ENCODE results near the gene ROR2.

Gene ROR2

DNA sequence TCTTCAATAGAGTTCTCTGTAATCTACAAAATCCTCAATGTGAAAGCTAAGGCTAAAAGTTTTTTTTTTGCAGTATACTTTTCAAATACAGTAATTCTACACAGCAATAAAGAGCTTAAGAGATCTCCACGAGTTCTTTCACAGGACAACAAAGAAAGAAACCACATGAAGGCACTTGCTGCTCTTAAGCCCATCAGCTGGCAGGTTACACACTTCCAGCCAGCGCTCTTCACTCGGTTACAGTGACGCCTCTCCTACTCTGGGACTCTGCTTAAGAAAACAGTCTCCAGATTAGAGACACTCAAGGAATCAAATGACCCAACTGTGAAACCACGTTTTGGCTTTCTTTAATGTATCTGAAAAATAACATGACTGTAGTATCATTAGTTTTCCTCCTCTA, 85.0 kb downstream of the ROR2 start:
- DNase-seq: no peak

DNA sequence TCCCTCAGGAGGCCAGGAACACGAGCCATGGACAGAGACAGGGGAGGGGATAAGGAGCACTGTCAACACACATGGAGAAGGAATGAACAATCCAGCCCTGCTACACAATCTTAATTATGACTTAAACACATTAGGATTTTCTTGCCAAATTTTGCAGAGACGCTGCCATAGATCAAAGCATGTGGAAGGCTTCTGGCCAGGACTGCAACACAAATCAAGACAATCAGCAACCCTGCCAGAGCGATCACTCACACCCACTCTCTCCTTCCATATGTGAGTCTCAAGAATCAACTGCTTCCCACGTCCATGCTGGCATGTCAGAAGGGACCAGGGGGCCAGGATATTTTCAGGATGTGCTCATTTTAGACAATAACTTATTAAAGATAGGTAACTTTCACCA, 85.6 kb downstream of the ROR2 start:
- no peak for DNase-seq

DNA sequence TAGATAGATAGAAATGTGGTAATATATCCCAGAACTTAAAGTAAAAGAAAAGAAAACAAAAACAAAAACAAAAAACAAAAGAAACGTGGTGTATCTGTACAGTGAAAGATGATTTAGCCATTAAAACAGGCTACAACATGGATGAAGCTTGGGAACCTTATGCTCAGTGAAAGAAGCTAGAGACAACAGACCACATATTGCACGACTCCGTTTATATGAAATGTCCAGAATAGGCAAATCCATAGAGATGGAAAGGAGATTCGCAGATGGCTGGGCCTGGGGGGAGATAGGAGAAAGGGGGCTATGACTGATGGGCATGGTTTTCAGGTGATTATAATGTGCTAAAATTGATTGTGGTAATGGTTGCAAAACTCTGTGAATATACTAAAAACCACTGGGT, 86.6 kb downstream of the ROR2 start:
- DNase-seq: no peak

DNA sequence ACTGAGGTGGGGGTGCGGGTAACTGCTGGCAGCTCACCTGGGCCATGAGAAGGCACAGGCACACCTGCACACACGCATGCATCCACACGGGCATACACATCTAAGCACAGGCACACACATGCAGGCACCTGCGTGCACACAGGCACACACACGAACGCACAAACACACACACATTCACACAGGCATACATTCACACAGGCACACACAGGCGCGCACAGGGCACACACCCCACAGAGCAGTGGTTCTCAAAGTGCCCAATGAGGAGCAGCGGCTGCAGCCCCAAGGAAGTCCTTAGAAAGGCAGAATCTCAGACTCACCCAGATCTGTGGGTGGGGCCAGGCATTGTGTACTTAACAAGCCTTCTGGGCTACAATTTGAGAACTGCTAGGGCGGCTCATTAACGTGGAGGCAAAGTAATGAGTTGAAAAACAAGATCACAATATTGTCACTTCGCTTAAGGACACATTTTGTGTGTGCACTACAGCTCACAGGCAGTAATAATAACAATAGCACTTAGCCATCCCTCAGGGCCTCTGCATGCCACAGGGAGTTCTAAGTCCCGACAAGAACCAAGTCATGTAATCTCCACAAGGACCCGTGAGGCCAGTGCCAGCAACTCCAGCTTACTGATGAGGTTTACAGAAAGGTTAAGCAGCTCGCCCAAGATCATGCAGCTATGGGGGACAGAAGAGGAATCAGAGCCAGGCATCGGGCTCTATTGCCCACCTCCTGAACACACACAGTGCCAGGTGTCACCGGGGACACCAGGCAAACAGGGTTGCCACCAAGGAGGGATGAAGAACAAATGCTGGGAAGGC, 91.6 kb downstream of the ROR2 start:
- DNase-seq: no peak

DNA sequence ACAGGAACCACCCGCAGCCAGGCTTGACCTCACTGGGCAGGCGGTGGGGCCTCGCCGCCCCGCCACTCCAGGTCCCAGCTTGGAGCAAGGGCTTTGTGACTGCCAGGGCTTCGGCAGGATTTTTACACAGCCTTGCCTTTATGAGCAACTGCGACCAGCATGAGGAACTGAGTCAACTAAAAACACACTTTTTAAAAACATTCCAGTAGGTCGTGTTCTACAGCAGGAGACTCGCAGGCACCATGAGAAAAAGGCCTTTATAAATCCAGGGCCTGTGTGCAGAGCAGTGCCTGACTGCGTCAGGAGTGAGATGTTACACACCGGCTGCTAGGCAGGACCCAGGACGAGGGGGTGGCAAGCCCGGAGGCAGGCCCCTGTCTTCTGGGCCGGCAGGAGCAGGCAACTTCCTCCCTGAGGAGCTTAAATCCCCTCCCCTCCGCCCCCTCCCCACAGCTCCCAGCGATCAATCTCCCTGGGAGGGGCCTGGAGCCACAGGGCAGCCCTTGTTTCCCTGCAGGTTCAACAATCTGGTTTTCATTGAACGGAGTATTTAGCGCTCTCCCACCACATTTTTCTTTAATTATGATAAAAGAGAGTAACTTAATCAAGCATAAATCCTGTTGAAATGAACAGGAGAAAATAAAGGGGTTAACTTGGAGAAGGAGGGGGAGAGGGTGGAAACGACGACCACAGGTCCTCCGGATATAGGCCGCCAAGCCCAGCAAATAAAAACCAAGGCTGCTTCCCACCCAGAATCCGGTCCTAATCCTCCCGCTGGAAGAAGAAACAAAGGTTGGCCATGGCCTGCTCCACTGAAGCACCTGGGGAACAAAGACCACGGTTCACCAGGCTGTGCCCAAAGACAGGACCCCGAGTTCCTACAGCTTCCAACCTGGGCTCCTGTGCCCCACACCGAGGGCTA, 92.5 kb downstream of the ROR2 start:
- DNase-seq: no peak

DNA sequence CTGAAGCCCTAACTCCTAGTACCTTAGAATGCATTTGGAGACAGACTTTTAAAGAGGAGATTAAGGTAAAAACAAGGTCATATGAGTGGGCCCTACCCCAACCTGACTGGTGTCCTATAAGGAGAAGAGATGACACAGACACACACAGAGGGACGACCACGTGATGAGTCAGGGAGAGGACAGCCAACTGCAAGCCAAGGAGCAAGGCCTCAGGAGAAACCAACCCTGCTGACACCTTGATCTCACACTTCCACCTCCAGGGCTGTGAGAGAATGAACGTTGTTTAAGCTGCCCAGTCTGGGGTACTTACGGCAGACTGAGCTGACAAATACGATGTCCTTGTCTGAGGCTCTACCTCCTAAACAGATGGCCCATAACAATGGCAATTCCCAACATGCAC, 93.6 kb downstream of the ROR2 start:
- DNase-seq: no peak

DNA sequence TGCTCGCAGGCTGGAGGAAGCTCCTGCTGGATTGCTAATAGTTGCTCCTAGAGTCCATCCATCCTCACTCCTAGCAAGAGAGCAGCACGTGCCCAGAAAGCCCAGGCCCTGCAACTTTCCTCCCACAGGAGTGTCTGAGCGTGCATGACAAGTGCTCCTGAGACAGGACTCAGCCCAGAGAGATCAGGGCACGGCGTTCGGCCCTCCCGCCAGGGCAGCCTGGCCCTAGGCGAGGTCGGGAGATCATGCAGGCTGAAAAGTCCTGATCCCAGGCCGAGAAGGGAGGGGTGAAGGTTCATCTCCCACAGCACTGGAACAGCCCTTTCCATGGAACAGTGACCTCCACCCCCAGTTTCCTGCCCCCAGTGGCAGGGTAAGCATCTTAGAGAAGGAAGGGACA, 94.8 kb downstream of the ROR2 start:
- DNase-seq: no peak

DNA sequence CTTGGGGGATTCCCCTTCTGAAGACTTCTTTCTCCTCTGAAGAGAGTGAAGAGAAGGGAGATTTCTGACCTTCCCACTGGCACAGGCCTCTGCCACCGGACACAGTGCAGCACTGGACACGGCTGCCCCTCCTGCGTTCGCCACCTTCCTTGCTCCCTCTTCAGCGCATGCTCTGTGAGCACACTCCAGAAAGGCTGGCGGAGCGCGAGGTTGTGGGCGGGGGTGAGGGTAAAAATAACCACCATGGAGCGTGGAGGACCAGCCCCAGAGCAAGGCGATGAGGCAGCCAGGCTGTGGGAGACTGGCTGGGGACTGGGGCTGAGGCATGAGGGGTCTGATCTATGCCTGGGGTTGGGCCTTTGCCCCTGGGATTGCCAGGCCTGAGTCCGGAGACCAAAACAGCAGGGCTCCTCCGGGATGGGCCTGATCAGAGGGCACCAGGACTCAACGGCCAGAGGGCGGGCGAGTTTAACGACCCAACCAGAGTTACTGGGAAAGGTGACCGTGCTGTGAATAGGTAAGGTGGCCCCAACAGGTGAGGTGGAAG, 97.2 kb downstream of the ROR2 start:
- no peak for DNase-seq

DNA sequence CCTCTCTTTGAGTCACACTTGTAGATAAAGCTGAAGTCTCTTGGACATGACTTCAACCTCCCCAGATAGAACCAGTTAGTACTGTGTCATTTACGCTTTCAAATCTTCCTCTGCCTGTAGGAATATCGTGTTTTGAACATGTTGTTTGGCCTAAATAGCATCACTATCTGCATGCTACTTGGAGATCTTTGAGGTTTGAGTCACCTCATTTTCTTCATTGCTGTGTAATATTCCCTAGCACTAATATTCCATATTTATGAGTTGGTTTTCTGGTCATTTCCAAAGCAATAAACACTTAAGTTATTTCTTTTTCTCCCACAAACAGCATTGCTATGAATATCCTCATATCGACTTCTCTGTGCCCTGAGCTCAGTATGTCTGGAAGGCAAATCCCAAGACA, 100.3 kb downstream of the ROR2 start:
- DNase-seq: no peak

DNA sequence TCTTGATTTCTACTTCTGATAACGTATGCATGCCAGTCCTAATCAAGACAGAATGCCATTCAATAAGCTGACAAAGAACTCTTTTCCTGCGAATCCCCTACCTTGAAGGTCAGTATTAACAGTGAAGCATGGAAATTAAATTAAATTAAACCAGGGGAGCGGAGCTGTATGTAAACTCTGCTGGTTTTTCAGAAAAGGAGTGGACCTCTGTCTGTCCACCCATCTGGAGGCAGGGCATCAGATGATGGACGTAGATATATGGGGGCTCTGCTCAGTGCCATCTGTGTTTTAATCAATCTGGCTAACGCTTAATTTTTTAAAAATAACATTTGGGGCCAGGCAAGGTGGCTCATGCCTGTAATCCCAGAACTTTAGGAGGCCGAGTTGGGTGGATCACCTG, 101.9 kb downstream of the ROR2 start:
- DNase-seq: no peak

DNA sequence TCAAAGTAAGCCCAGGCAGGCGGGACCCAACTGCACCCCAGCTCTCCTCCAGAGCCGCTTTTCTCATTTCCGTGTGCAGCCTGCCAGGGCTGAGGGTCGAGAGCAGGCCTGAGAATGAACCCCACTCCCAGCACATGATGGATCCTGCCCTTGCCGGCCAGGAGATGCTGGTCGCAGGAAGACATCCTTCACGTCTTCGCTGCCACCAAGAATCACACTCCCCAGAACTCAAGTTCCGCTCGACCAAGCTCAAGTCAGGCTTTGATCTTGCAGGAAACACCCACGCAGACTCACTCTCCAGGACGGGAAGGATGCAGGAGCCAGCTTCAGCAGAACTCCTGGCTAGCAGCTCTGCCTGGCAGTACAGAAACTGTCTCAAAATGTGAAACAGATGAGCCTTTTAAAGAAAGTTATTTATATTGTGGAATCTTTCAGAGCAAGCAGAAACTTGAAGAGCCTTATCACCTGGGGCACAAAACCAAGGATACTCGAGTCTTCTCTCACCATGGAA, 102.4 kb downstream of the ROR2 start:
- no peak for DNase-seq

DNA sequence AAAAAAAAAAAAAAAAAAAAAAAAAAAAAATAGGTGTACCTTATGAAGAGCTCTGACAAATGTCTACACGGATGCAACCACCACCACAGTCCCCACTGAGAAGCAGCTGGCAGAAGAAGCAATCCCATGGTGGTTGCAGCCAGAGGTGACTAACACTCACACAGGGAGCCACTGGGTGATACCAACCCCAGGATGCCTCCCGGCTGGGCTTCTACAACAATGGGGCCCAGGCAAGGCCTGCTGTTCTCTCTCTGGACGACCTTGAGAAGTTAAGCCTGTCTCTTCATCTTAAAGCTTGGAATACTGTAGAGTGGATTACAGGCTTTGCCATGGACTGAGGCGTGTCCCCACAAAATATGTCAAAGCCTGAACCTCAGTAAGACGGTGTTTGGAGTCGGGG, 104.1 kb downstream of the ROR2 start:
- no peak for DNase-seq

DNA sequence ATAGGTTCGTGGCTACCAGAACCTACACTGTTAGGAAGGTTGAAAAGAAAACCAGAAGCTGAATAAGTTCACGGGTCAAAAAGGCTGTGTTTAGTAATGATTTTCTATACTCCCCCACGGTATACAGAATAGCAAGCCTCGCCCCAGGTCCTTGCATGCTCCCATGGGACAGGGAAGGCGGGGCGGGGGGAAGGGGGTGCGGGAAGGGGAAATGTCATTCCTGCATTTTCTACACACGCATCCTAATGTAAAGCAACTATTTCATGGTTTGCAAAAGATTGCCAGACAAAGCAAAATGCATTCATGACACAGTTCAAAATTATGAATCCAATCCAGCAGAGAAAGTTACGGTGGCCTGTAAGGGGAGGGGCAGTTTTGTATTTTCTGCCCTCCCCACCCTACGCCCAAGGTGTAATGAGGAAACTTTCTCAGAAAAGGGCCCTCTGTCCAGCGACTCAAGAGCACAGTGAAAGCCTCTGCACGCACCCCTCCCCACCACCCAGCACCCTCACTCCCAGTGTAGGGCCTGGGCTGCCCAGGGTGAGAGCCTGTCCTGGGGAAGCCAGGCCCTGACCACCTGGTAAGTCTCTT, 105.2 kb downstream of the ROR2 start:
- DNase-seq: no peak

DNA sequence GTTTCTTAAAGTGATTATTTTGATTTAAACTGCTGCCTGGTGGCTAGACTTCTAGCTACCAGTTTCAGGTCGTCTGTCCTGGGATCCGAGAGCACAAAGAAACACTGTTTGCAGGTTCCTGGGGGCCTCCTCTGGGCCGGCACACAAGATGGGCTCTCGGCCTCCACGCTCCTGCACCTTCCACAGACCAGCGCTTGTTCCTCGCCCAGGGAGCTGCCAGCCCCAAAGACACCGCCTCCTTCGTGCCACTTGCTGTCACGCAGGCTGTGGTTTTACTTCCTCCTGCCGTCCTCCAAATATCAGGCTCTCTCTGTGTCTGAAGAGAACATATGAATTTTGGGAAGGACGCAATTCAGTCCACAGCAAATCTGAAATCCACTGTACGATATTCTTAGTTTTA, 105.8 kb downstream of the ROR2 start:
- DNase-seq: no peak

DNA sequence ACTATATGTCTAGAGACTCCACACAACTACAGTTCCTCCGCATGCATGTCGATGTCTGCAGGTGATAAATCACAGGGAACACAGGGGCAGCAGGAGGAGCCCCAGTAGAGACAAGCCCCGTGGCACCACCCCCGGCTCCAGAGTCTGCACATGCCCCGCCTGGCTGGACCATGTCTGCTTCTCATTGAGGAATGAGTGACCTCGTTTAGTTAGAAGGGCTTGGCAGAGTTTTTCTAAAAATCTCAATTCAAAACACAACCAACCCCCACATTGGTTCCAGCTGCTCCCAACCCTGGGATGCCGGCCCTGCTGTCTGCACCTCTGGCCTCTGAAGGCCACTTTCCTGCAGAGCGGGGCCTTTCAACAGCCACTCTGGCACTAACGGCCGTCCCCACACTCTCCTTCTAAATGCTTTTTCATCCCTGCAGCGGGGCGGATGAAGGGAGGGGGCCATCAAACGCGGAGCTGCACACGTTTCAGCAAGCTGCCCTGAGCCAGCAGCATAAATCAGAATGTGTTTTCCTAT, 106.3 kb downstream of the ROR2 start:
- no peak for DNase-seq

DNA sequence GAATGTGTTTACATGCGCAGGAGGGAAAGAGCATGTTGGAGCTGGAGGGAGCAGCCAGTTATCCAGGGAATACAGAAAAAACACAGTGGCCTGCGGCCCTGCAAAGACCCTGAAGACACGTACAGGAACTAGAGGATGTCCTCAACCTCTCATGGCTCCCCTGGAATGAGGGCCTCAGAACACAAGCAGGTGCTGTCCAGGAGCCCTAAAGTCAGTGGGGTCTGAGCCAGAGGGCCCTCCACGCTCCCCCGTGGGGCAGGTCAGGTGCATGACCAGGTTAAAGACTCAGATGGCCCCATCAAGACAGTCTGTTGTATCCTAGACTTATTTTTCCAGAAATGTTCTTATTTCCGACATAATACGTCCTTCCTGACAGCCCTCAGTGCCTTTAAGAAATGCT, 106.9 kb downstream of the ROR2 start:
- no peak for DNase-seq

DNA sequence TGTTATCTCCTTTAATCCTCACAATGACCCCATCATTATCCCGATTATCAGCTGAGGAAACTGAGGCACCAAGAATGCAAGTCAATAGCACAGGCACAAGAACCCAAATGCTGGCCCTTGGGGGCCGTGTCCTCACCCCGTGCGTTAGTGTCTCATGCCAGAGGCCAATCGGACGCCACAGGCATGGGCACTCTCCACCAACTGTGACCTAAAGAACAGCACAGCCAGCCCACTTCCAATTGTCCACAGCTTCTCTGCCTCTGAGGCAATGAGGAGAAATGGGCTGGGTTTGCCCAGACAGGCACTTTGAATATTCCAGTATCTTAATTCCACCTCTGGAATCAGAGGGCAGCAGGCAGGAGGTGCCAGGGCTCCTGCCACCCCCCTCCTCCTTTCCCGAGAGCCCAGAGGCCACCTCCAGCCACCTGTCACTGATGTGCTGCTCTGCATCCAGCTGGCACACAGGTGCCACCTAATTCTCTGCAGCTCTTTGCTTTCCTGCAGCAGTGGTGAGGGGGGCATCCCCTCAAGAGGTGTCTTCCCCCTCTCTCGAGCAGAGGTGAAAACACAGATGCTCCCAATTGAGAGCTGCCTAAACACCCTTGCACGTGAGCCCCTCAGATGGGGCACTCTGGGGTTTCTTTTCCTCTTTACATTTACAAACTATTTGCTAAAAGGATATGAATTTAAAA, 107.5 kb downstream of the ROR2 start:
- DNase-seq: no peak

DNA sequence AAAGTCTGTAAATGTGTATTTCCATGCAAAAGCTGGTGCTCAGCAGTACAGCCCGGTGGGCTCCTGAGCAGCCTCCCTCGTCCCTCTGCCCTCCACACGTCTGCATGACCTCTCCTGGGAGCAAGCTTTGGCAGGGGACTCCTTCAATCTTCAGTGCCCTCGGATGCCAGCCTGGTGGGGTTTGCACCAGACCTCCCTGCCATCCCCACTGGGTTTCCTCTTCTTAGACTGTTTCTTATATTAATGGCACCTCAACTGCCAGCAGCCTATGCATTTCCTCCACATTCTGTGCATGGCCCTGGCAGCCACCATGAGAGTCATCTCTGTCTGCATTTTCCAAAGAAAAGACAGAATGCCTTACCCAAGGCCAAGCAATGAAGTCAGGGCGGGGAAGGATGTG, 108.4 kb downstream of the ROR2 start:
- DNase-seq: no peak

DNA sequence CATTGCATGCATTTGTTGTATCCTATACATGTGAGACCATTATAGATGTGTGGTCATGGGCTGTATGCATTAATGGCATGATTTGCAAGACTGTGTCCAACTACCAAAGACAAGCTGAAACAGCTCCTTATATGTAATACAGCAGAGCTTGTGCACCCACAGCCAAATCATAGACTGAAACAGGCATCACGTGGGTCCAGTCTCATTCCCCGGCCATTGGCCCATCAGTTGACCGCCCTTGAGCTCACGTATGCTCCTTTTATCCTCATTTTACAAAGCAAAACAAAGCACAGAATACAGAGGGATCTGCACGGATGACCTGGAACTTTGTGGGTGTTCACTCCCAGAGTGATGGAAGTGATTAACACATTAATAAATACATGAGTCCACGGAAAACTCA, 109.1 kb downstream of the ROR2 start:
- DNase-seq: no peak

DNA sequence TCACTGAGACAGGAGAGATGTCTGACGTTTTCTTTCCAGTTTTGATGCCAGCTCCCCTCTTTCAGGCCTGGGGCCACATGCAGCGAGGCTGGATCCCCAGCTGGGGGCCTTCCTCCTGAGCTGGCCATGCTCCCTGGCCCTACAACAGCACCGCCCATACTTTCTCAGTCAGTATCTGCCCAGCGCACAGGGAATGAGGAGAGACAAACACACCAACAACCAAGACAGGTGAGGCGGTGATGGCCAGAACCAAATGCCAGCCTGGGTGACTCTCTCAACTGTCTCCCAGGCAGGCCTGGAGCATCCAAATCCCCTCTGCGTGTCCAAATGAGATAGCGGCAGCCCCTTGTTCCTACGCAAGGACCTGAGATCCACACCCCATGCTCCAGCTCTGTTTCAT, 109.6 kb downstream of the ROR2 start:
- no peak for DNase-seq

DNA sequence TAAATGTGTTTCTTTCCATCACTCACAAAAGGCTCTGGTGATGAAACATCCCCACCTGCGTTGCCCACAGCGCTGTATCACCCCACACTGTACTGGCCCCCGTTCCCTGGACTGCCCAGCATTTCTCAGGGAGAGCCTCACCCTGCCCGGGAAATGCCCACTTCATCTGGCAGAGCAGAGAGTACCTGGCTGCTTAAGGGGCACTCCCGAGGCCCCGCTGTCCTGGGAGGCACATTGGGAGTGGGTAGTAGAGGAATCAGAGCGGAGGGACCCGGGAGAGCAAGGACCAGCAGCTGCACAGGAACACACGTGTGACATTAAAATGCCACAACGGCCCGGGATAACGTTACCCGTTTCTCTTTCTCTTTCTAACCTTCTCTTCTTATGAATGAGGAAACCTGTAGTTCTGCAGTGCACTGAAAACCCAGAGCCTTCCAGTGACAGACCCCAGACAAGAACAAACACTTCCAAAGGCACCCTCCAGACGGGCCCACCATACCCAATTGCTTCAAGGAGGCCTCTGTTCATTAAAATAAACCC, 110.0 kb downstream of the ROR2 start:
- DNase-seq: no peak
